ENCODE data around the gene SAG.

The SAG gene

GRCh38 chr2:233384015-233384414 is 76.4 kb downstream of the SAG start:
- H3K9me3 ChIP-seq (ENCODE audit: low read length): no peaks in the 10 kb centered on the region
- H3K27ac ChIP-seq (ENCODE audit: low read depth, low read length): no peak overlapping the region
- no peaks in the 10 kb centered on the region for H3K36me3 ChIP-seq (ENCODE audit: insufficient read depth, low read length)
- peaks cover 36% of the 10 kb centered on the region for H3K4me1 ChIP-seq (ENCODE audit: insufficient read depth, low read length)
- H3K9ac ChIP-seq (ENCODE audit: low read length): no peak overlapping the region
- H3K4me3 ChIP-seq (ENCODE audit: low read depth in 1 of 2, low read length in 2 of 2): no peak overlapping the region
- H3K27me3 ChIP-seq (ENCODE audit: control insufficient read depth in 1 of 2, insufficient read depth in 2 of 2, low read length in 2 of 2): no peaks in the 10 kb centered on the region

- Histone ChIP-seq H3K36me3 (ENCODE audit: insufficient read depth, low read length) (no peaks in the 10 kb centered on the region), H3K4me3 (ENCODE audit: low read depth in 1 of 2, low read length in 2 of 2) (no peak overlapping the region), H3K27ac (ENCODE audit: low read depth, low read length) (peak overlapping the region; percentile 20), H3K4me1 (ENCODE audit: insufficient read depth, low read length) (peaks cover 36% of the 10 kb centered on the region), H3K27me3 (ENCODE audit: control insufficient read depth in 1 of 2, insufficient read depth in 2 of 2, low read length in 2 of 2) (no peaks in the 10 kb centered on the region), H3K9ac (ENCODE audit: low read length) (no peak overlapping the region), H3K9me3 (ENCODE audit: low read length) (no peaks in the 10 kb centered on the region)
Observed at GRCh38 chr2:233384811-233385488, 77.3 kb downstream of the SAG start.

- H3K9ac ChIP-seq (ENCODE audit: low read length): peak overlapping the region; percentile 29
- peaks cover 36% of the 10 kb centered on the region for H3K4me1 ChIP-seq (ENCODE audit: insufficient read depth, low read length)
- no peaks in the 10 kb centered on the region for H3K36me3 ChIP-seq (ENCODE audit: insufficient read depth, low read length)
- H3K27ac ChIP-seq (ENCODE audit: low read depth, low read length): peak overlapping the region; percentile 89
- H3K9me3 ChIP-seq (ENCODE audit: low read length): no peaks in the 10 kb centered on the region
- H3K4me3 ChIP-seq (ENCODE audit: low read depth in 1 of 2, low read length in 2 of 2): no peak overlapping the region
- H3K27me3 ChIP-seq (ENCODE audit: control insufficient read depth in 1 of 2, insufficient read depth in 2 of 2, low read length in 2 of 2): no peaks in the 10 kb centered on the region
Observed at GRCh38 chr2:233385489-233386044, 78.0 kb downstream of the SAG start.

- H3K9me3 ChIP-seq (ENCODE audit: low read length): no peaks in the 10 kb centered on the region
- H3K4me1 ChIP-seq (ENCODE audit: insufficient read depth, low read length): peaks cover 36% of the 10 kb centered on the region
- H3K4me3 ChIP-seq (ENCODE audit: low read depth in 1 of 2, low read length in 2 of 2): peak overlapping the region in 1 of 2 donors; percentile 34
- peak overlapping the region; percentile 74 for H3K9ac ChIP-seq (ENCODE audit: low read length)
- H3K27ac ChIP-seq (ENCODE audit: low read depth, low read length): peak overlapping the region; percentile 89
- H3K36me3 ChIP-seq (ENCODE audit: insufficient read depth, low read length): no peaks in the 10 kb centered on the region
- H3K27me3 ChIP-seq (ENCODE audit: control insufficient read depth in 1 of 2, insufficient read depth in 2 of 2, low read length in 2 of 2): no peaks in the 10 kb centered on the region
Observed at GRCh38 chr2:233386382-233387041, 78.9 kb downstream of the SAG start.

GRCh38 chr2:233387225-233387624 is 79.6 kb downstream of the SAG start:
- Histone ChIP-seq H3K36me3 (ENCODE audit: insufficient read depth, low read length) (no peaks in the 10 kb centered on the region), H3K4me3 (ENCODE audit: low read depth in 1 of 2, low read length in 2 of 2) (peak overlapping the region; percentile 30 to 34), H3K27me3 (ENCODE audit: control insufficient read depth in 1 of 2, insufficient read depth in 2 of 2, low read length in 2 of 2) (no peaks in the 10 kb centered on the region), H3K4me1 (ENCODE audit: insufficient read depth, low read length) (peaks cover 36% of the 10 kb centered on the region), H3K9ac (ENCODE audit: low read length) (peak overlapping the region; percentile 74), H3K9me3 (ENCODE audit: low read length) (no peaks in the 10 kb centered on the region), H3K27ac (ENCODE audit: low read depth, low read length) (peak overlapping the region; percentile 89)

GRCh38 chr2:233387667-233388528 is 80.3 kb downstream of the SAG start:
- Histone ChIP-seq H3K9ac (ENCODE audit: low read length) (peak overlapping the region; percentile 74), H3K4me3 (ENCODE audit: low read depth in 1 of 2, low read length in 2 of 2) (peak overlapping the region in 1 of 2 donors; percentile 48), H3K4me1 (ENCODE audit: insufficient read depth, low read length) (peaks cover 36% of the 10 kb centered on the region), H3K27me3 (ENCODE audit: control insufficient read depth in 1 of 2, insufficient read depth in 2 of 2, low read length in 2 of 2) (no peaks in the 10 kb centered on the region), H3K9me3 (ENCODE audit: low read length) (no peaks in the 10 kb centered on the region), H3K36me3 (ENCODE audit: insufficient read depth, low read length) (no peaks in the 10 kb centered on the region), H3K27ac (ENCODE audit: low read depth, low read length) (peak overlapping the region; percentile 89)

- no peak overlapping the region for H3K9ac ChIP-seq (ENCODE audit: low read length)
- no peaks in the 10 kb centered on the region for H3K27me3 ChIP-seq (ENCODE audit: control insufficient read depth in 1 of 2, insufficient read depth in 2 of 2, low read length in 2 of 2)
- no peaks in the 10 kb centered on the region for H3K36me3 ChIP-seq (ENCODE audit: insufficient read depth, low read length)
- peaks cover 35% of the 10 kb centered on the region for H3K4me1 ChIP-seq (ENCODE audit: insufficient read depth, low read length)
- H3K27ac ChIP-seq (ENCODE audit: low read depth, low read length): peak overlapping the region; percentile 12
- H3K4me3 ChIP-seq (ENCODE audit: low read depth in 1 of 2, low read length in 2 of 2): no peak overlapping the region
- no peaks in the 10 kb centered on the region for H3K9me3 ChIP-seq (ENCODE audit: low read length)
Observed at GRCh38 chr2:233389601-233390125, 82.0 kb downstream of the SAG start.

- H3K4me3 ChIP-seq (ENCODE audit: low read depth in 1 of 2, low read length in 2 of 2): no peak overlapping the region
- H3K4me1 ChIP-seq (ENCODE audit: insufficient read depth, low read length): no peaks in the 10 kb centered on the region
- peaks cover 6% of the 10 kb centered on the region for H3K36me3 ChIP-seq (ENCODE audit: insufficient read depth, low read length)
- H3K27ac ChIP-seq (ENCODE audit: low read depth, low read length): no peak overlapping the region
- H3K9me3 ChIP-seq (ENCODE audit: low read length): no peaks in the 10 kb centered on the region
- H3K27me3 ChIP-seq (ENCODE audit: control insufficient read depth in 1 of 2, insufficient read depth in 2 of 2, low read length in 2 of 2): no peaks in the 10 kb centered on the region
- H3K9ac ChIP-seq (ENCODE audit: low read length): no peak overlapping the region
Observed at GRCh38 chr2:233395687-233396086, 88.1 kb downstream of the SAG start.
